Sigmoid colon (tissue), 7 donors: ENCODE data around the gene NCAPH2. TPM values are rescaled to one million over a fixed set of nuclear protein-coding genes. Genes with fewer than 3 reads are reported as not detected.

Source experiments
- DNase-seq: peaks from one replicate; pipeline ENCODE4 v3.0.0-alpha.2; 2019
- H3K27ac ChIP-seq, 4 donors: fragments of 200-600 bp; sonication (generic); one replicate each; pipeline ENCODE4 v1.5.1; 2016 to 2019; ENCODE audit warnings: mild to moderate bottlenecking in 1 of 4
- H3K27me3 ChIP-seq, 3 donors: fragments of 200-600 bp; sonication (generic); one replicate each; pipeline ENCODE4 v1.5.1; 2019; ENCODE audit warnings: mild to moderate bottlenecking in 1 of 3
- H3K36me3 ChIP-seq, 4 donors: fragments of 200-600 bp; sonication (generic); one replicate each; pipeline ENCODE4 v1.5.1; 2016 to 2019
- H3K4me1 ChIP-seq, 4 donors: fragments of 200-600 bp; sonication (generic); one replicate each; pipeline ENCODE4 v1.5.1; 2017 to 2019
- H3K4me3 ChIP-seq, 4 donors: fragments of 200-600 bp; sonication (generic); one replicate each; pipeline ENCODE4 v1.5.1; 2017 to 2019; ENCODE audit warnings: mild to moderate bottlenecking in 2 of 4, moderate library complexity in 1 of 4
- H3K9me3 ChIP-seq, 4 donors: fragments of 200-600 bp in 3 of 4; sonication (generic) in 3 of 4; one replicate each; pipeline versions ENCODE4 v1.5.1 to v1.6.1; 2013 to 2019
- CTCF ChIP-seq, 4 experiments: fragments of 450-650 bp in 3 of 4; fragments of 200-600 bp in 1 of 4; IDR thresholded peaks; one replicate each; pipeline ENCODE4 v1.5.1; 2016 to 2019; ENCODE audit warnings: antibody characterized with exemption in 4 of 4, mild to moderate bottlenecking in 3 of 4, moderate library complexity in 2 of 4
- EP300 ChIP-seq, 4 donors: sonication (generic); formaldehyde crosslinking; IDR thresholded peaks; one replicate each; pipeline ENCODE4 v1.6.1; 2017; ENCODE audit warnings: antibody characterized with exemption in 4 of 4
- POLR2A ChIP-seq, 2 donors: fragments of 450-650 bp; IDR thresholded peaks; one replicate each; pipeline ENCODE4 v1.6.1; 2016; ENCODE audit warnings: antibody characterized with exemption in 2 of 2, mild to moderate bottlenecking in 2 of 2, moderate library complexity in 2 of 2
- POLR2AphosphoS5 ChIP-seq, 4 donors: sonication (generic); formaldehyde crosslinking; IDR thresholded peaks; one replicate each; pipeline ENCODE4 v1.6.1; 2017; ENCODE audit warnings: antibody characterized with exemption in 4 of 4
- WGBS, 2 donors: extraction: QIAGEN DNeasy Blood & Tissue Kit; methylation state at CpG; one replicate each; pipeline ENCODE4 v1.1.7; 2013; 5-methylcytosine and 5-hydroxymethylcytosine counted together
- intact Hi-C: fragments of 100-400 bp; cut with DNase I; formaldehyde crosslinking; loops from one replicate; pipeline ENCODE4 v1.15.1; 2023
- polyA plus RNA-seq, 3 donors: library from polyadenylated mRNA; stranded (reverse); fragments of 200-250 nt; gene quantifications; one replicate each; pipeline ENCODE4 v1.2.3, GENCODE V29; 2013
- total RNA-seq, 4 donors: library from RNA; depleted of rRNA; stranded (reverse); fragments of >200 nt; gene quantifications; one replicate each; pipeline ENCODE4 v1.1.0, GENCODE V29; 2016
- donor health status: healthy with polysubstance abuse.
- donor health status: Bipolar disorder and iron deficiency.
- donor health status: healthy.

NCAPH2 gene
- total and polyA plus RNA-seq, 7 donors = 20.3 to 54.0 (median 34.8) TPM

GRCh38 chr22:50476868-50477267 lies 31.2 kb upstream of the NCAPH2 start:
- TF ChIP-seq POLR2A (IDR thresholded peaks at IDR 0.05) = no peak
- Histone ChIP-seq H3K4me3 (no peak overlapping the region), H3K36me3 (no peaks in the 10 kb centered on the region), H3K27ac (no peak overlapping the region), H3K4me1 (peaks cover 0 to 42% (median 33%) of the 10 kb centered on the region in 4 donors), H3K27me3 (peaks cover 19 to 34% (median 24%) of the 10 kb centered on the region in 3 donors), H3K9me3 (no peaks in the 10 kb centered on the region)
- no peak for DNase-seq
- intact Hi-C loops = no loop called here
- 75 to 81% methylated on average over 7 of the region's 7 CpGs for WGBS, 2 donors

- intact Hi-C loops = no loop called here
- TF ChIP-seq POLR2AphosphoS5 (IDR thresholded peaks at IDR 0.05) (no peak), EP300 (IDR thresholded peaks at IDR 0.05) (no peak)
- H3K4me3 ChIP-seq = no peak overlapping the region
- peaks cover 0 to 37% (median 25%) of the 10 kb centered on the region in 4 donors for H3K4me1 ChIP-seq
- H3K27me3 ChIP-seq = peaks cover 28 to 45% (median 35%) of the 10 kb centered on the region in 3 donors
- 93 to 94% methylated on average over 12 of the region's 12 CpGs for WGBS, 2 donors
- H3K9me3 ChIP-seq = no peaks in the 10 kb centered on the region
- DNase-seq = no peak
- H3K36me3 ChIP-seq = no peaks in the 10 kb centered on the region
- H3K27ac ChIP-seq = no peak overlapping the region
Measured at GRCh38 chr22:50477923-50478322, 30.1 kb upstream of the NCAPH2 start.

- Histone ChIP-seq H3K9me3 (no peaks in the 10 kb centered on the region), H3K27me3 (peaks cover 32 to 63% (median 53%) of the 10 kb centered on the region in 3 donors), H3K27ac (no peak overlapping the region), H3K4me3 (no peak overlapping the region), H3K36me3 (no peaks in the 10 kb centered on the region), H3K4me1 (peaks cover 0 to 23% (median 14%) of the 10 kb centered on the region in 4 donors)
- no peak for TF ChIP-seq CTCF (IDR thresholded peaks at IDR 0.05)
- no peak for TF ChIP-seq EP300 (IDR thresholded peaks at IDR 0.05)
- no peak for TF ChIP-seq POLR2A (IDR thresholded peaks at IDR 0.05)
- no peak for TF ChIP-seq POLR2AphosphoS5 (IDR thresholded peaks at IDR 0.05)
- WGBS, 2 donors = 64 to 68% methylated on average over 11 of the region's 11 CpGs
- intact Hi-C loops = no loop called here
- no peak for DNase-seq
Measured at GRCh38 chr22:50479721-50480120, 28.3 kb upstream of the NCAPH2 start.

- Histone ChIP-seq H3K27me3 (peaks cover 32 to 70% (median 54%) of the 10 kb centered on the region in 3 donors), H3K27ac (no peak overlapping the region), H3K4me3 (peak overlapping the region in 3 of 4 donors; percentile 32 to 50 (median 34)), H3K36me3 (no peaks in the 10 kb centered on the region), H3K9me3 (no peaks in the 10 kb centered on the region), H3K4me1 (peaks cover 0 to 16% (median 7%) of the 10 kb centered on the region in 4 donors)
- TF ChIP-seq POLR2A (IDR thresholded peaks at IDR 0.05) = no peak
- TF ChIP-seq CTCF (IDR thresholded peaks at IDR 0.05) = no peak
- no peak for TF ChIP-seq POLR2AphosphoS5 (IDR thresholded peaks at IDR 0.05)
- TF ChIP-seq EP300 (IDR thresholded peaks at IDR 0.05) = no peak
- WGBS, 2 donors = 3 to 4% methylated on average over 45 of the region's 45 CpGs
- DNase-seq = no peak
- intact Hi-C loops = no loop called here
Measured at GRCh38 chr22:50481045-50481439, 27.0 kb upstream of the NCAPH2 start.

GRCh38 chr22:50481440-50482106 lies 26.5 kb upstream of the NCAPH2 start, which contains the start of gene ADM2:
TSS of gene ADM2 (plus strand) at chr22:50481543. CDS start at chr22:50481848, 305 bp downstream.
- 2 to 3% methylated on average over 70 of the region's 70 CpGs for WGBS, 2 donors
- peaks cover 32 to 72% (median 54%) of the 10 kb centered on the region in 3 donors for H3K27me3 ChIP-seq

More at GRCh38 chr22:50481440-50482106, 26.5 kb upstream of the NCAPH2 start, which contains the start of gene ADM2:
- TF ChIP-seq POLR2A (IDR thresholded peaks at IDR 0.05) = no peak
- TF ChIP-seq POLR2AphosphoS5 (IDR thresholded peaks at IDR 0.05) = no peak
- TF ChIP-seq EP300 (IDR thresholded peaks at IDR 0.05) = no peak
- no peak for TF ChIP-seq CTCF (IDR thresholded peaks at IDR 0.05)
- no peak within 1 kb of the TSS for H3K27ac ChIP-seq
- intact Hi-C loops = no loop called here
- H3K36me3 ChIP-seq = no peaks in the 10 kb centered on the region
- H3K9me3 ChIP-seq = no peaks in the 10 kb centered on the region
- DNase-seq = no peak
- peak within 1 kb of the TSS in 3 of 4 donors; percentile 32 to 50 (median 34) for H3K4me3 ChIP-seq
- H3K4me1 ChIP-seq = peaks cover 0 to 16% (median 7%) of the 10 kb centered on the region in 4 donors
